Vagina (tissue), 2 donors: ENCODE measurements around the gene HYDIN.

Source experiments
- CTCF ChIP-seq, 3 experiments: fragments of 450-650 bp in 2 of 3; fragments of 200-600 bp in 1 of 3; sonication (generic) in 1 of 3; IDR thresholded peaks; one replicate each; pipeline ENCODE4 v1.5.1; 2017 to 2019; ENCODE audit warnings: antibody characterized with exemption in 3 of 3, mild to moderate bottlenecking in 2 of 3, moderate library complexity in 2 of 3
- POLR2A ChIP-seq, 2 donors: fragments of 450-650 bp; IDR thresholded peaks; one replicate each; pipeline ENCODE4 v1.6.1; 2017; ENCODE audit warnings: antibody characterized with exemption in 2 of 2, mild to moderate bottlenecking in 2 of 2, moderate library complexity in 2 of 2
- POLR2AphosphoS5 ChIP-seq, 2 donors: sonication (generic); formaldehyde crosslinking; IDR thresholded peaks; one replicate each; pipeline ENCODE4 v1.9.0; 2017; ENCODE audit warnings: antibody characterized with exemption in 2 of 2, mild to moderate bottlenecking in 2 of 2, low read depth in 1 of 2; ENCODE audit not compliant: insufficient read depth in 1 of 2

GRCh38 chr16:70769761-70770160, 460.8 kb downstream of the HYDIN start:
- TF ChIP-seq POLR2A (IDR thresholded peaks at IDR 0.05) (no peak), POLR2AphosphoS5 (IDR thresholded peaks at IDR 0.05; ENCODE audit: insufficient read depth in 1 of 2, low read depth in 1 of 2) (no peak), CTCF (IDR thresholded peaks at IDR 0.05) (no peak)
